Karpas-422 (cell line): ENCODE data around the gene ALPK1. TPM values are rescaled to one million over a fixed set of nuclear protein-coding genes. Genes with fewer than 3 reads are reported as not detected.

Source experiments
- DNase-seq: peaks from one replicate; pipeline ENCODE4 v3.0.0-alpha.2; 2015
- H2AFZ ChIP-seq: fragments of 200-600 bp; sonication (generic); 2 replicates; pipeline ENCODE4 v1.6.1; 2014; ENCODE audit warnings: antibody characterized with exemption, low read length, mixed read lengths
- H3K27ac ChIP-seq: fragments of 200-600 bp; sonication (generic); 2 replicates; pipeline ENCODE4 v1.5.1; 2014; ENCODE audit warnings: mild to moderate bottlenecking, low read length, moderate library complexity
- H3K27me3 ChIP-seq: fragments of 200-600 bp; sonication (generic); 2 replicates; pipeline ENCODE4 v1.6.1; 2014; ENCODE audit warnings: low read length, mixed read lengths
- H3K36me3 ChIP-seq: fragments of 200-600 bp; sonication (generic); 2 replicates; pipeline ENCODE4 v1.6.1; 2014; ENCODE audit warnings: low read length, mixed read lengths; ENCODE audit not compliant: insufficient read depth
- H3K4me1 ChIP-seq: fragments of 200-600 bp; sonication (generic); 2 replicates; pipeline ENCODE4 v1.6.1; 2014; ENCODE audit warnings: mild to moderate bottlenecking, low read length, mixed read lengths
- H3K4me2 ChIP-seq: fragments of 200-600 bp; sonication (generic); 2 replicates; pipeline ENCODE4 v1.6.1; 2014; ENCODE audit warnings: low read length, low read depth, mild to moderate bottlenecking; ENCODE audit not compliant: poor library complexity, severe bottlenecking
- H3K4me3 ChIP-seq: fragments of 200-600 bp; sonication (generic); 2 replicates; pipeline ENCODE4 v1.5.1; 2014; ENCODE audit warnings: mild to moderate bottlenecking, antibody characterized with exemption, low read length, mixed read lengths
- H3K79me2 ChIP-seq: fragments of 200-600 bp; sonication (generic); 2 replicates; pipeline ENCODE4 v1.6.1; 2014; ENCODE audit warnings: mild to moderate bottlenecking, low read length, mixed read lengths
- H3K9ac ChIP-seq: fragments of 200-600 bp; sonication (generic); 2 replicates; pipeline ENCODE4 v1.6.0; 2014; ENCODE audit warnings: low read length
- H3K9me2 ChIP-seq: fragments of 200-600 bp; sonication (generic), shearing (Covaris generic); replicated peaks from 2 replicates; pipeline ENCODE4 v1.6.0; 2014; ENCODE audit warnings: mild to moderate bottlenecking, low read length, moderate library complexity; ENCODE audit not compliant: insufficient read depth
- H3K9me3 ChIP-seq: fragments of 300-700, 200-600 bp; sonication (generic); 2 replicates; pipeline ENCODE4 v1.6.1; 2014; ENCODE audit warnings: low read length, mixed read lengths
- H4K20me1 ChIP-seq: fragments of 200-600 bp; sonication (generic); 2 replicates; pipeline ENCODE4 v1.6.1; 2014; ENCODE audit warnings: mild to moderate bottlenecking, antibody characterized with exemption, low read length, low read depth; ENCODE audit not compliant: insufficient read depth
- total RNA-seq: library from RNA; depleted of rRNA; stranded (reverse); fragments of >200 nt; shearing (Covaris generic); gene quantifications from 2 replicates; pipeline ENCODE4 v1.2.3, GENCODE V29; 2014; ENCODE audit warnings: low replicate concordance

ALPK1 gene
- total RNA-seq, 1 experiment from 2014 or later, result 32.4 TPM

GRCh38 chr4:112312610-112313239, 15.6 kb downstream of the ALPK1 start:
- no peaks in the 10 kb centered on the region for H3K27me3 ChIP-seq
- no peaks in the 10 kb centered on the region for H3K79me2 ChIP-seq
- H3K4me1 ChIP-seq, result peaks cover 26% of the 10 kb centered on the region
- peak overlapping the region; percentile 0 for H3K9ac ChIP-seq
- no peaks in the 10 kb centered on the region for H4K20me1 ChIP-seq
- peak overlapping the region; percentile 54 for H3K27ac ChIP-seq
- H3K9me2 ChIP-seq, result 0 out of 2 replicates have a peak, but pooled peaks cover 2% of the 10 kb centered on the region
- peak overlapping the region; percentile 21; the same call in 1 of the 2 replicates for H3K4me3 ChIP-seq
- H3K4me2 ChIP-seq, result peak overlapping the region; percentile 64
- peak overlapping the region; percentile 79 for H2AFZ ChIP-seq
- peak; percentile 51 for DNase-seq
- no peaks in the 10 kb centered on the region for H3K9me3 ChIP-seq
- H3K36me3 ChIP-seq, result no peaks in the 10 kb centered on the region

GRCh38 chr4:112315446-112315845, 18.3 kb downstream of the ALPK1 start:
- Histone ChIP-seq H2AFZ (peak overlapping the region; percentile 26; the same call in 1 of the 2 replicates), H3K36me3 (no peaks in the 10 kb centered on the region), H3K4me1 (peaks cover 26% of the 10 kb centered on the region), H3K27ac (no peak overlapping the region), H3K4me3 (0 out of 2 replicates have a peak overlapping the region, but pooled peaks have one; percentile 25), H3K79me2 (no peaks in the 10 kb centered on the region), H3K9me3 (no peaks in the 10 kb centered on the region), H3K9me2 (0 out of 2 replicates have a peak, but pooled peaks cover 2% of the 10 kb centered on the region), H3K27me3 (no peaks in the 10 kb centered on the region), H4K20me1 (no peaks in the 10 kb centered on the region), H3K9ac (no peak overlapping the region), H3K4me2 (peak overlapping the region; percentile 20)
- peak; percentile 52 for DNase-seq

- Histone ChIP-seq H4K20me1 (no peaks in the 10 kb centered on the region), H3K4me2 (no peak overlapping the region), H3K9ac (no peak overlapping the region), H3K27ac (no peak overlapping the region), H3K36me3 (no peaks in the 10 kb centered on the region), H3K4me3 (no peak overlapping the region), H3K9me2 (0 out of 2 replicates have a peak, but pooled peaks cover 2% of the 10 kb centered on the region), H3K9me3 (no peaks in the 10 kb centered on the region), H2AFZ (no peak overlapping the region), H3K4me1 (peaks cover 25% of the 10 kb centered on the region), H3K79me2 (no peaks in the 10 kb centered on the region), H3K27me3 (no peaks in the 10 kb centered on the region)
- DNase-seq, result no peak
These were observed 19.2 kb downstream of the ALPK1 start for GRCh38 chr4:112316360-112316759.

GRCh38 chr4:112318239-112319142, 21.3 kb downstream of the ALPK1 start:
- Histone ChIP-seq H3K9me2 (0 out of 2 replicates have a peak, but pooled peaks cover 2% of the 10 kb centered on the region), H3K4me2 (no peak overlapping the region), H3K27ac (no peak overlapping the region), H3K36me3 (no peaks in the 10 kb centered on the region), H3K4me1 (peaks cover 14% of the 10 kb centered on the region), H3K27me3 (no peaks in the 10 kb centered on the region), H4K20me1 (no peaks in the 10 kb centered on the region), H3K79me2 (no peaks in the 10 kb centered on the region), H3K4me3 (no peak overlapping the region), H2AFZ (no peak overlapping the region), H3K9ac (no peak overlapping the region), H3K9me3 (no peaks in the 10 kb centered on the region)
- no peak for DNase-seq

GRCh38 chr4:112321776-112322684, 24.9 kb downstream of the ALPK1 start:
- H3K9me3 ChIP-seq, result no peaks in the 10 kb centered on the region
- H3K79me2 ChIP-seq, result no peaks in the 10 kb centered on the region
- 0 out of 2 replicates have a peak, but pooled peaks cover 2% of the 10 kb centered on the region for H3K9me2 ChIP-seq
- no peak overlapping the region for H3K9ac ChIP-seq
- H4K20me1 ChIP-seq, result no peaks in the 10 kb centered on the region
- H3K27ac ChIP-seq, result no peak overlapping the region
- H3K27me3 ChIP-seq, result no peaks in the 10 kb centered on the region
- H3K36me3 ChIP-seq, result no peaks in the 10 kb centered on the region
- peak overlapping the region; percentile 29 for H3K4me2 ChIP-seq
- peak; percentile 91 for DNase-seq
- peak overlapping the region; percentile 41; the same call in 1 of the 2 replicates for H2AFZ ChIP-seq
- H3K4me1 ChIP-seq, result peaks cover 6% of the 10 kb centered on the region
- no peak overlapping the region; the same call in 1 of the 2 replicates for H3K4me3 ChIP-seq

- no peak overlapping the region for H3K9ac ChIP-seq
- no peak overlapping the region for H2AFZ ChIP-seq
- no peak overlapping the region for H3K4me2 ChIP-seq
- H3K79me2 ChIP-seq, result no peaks in the 10 kb centered on the region
- H3K36me3 ChIP-seq, result no peaks in the 10 kb centered on the region
- no peaks in the 10 kb centered on the region for H3K27me3 ChIP-seq
- no peak for DNase-seq
- H3K9me3 ChIP-seq, result no peaks in the 10 kb centered on the region
- H3K9me2 ChIP-seq, result no peaks in the 10 kb centered on the region
- H3K4me3 ChIP-seq, result no peak overlapping the region
- H4K20me1 ChIP-seq, result no peaks in the 10 kb centered on the region
- H3K4me1 ChIP-seq, result peaks cover 6% of the 10 kb centered on the region
- no peak overlapping the region for H3K27ac ChIP-seq
These were observed 25.7 kb downstream of the ALPK1 start for GRCh38 chr4:112322866-112323265.

- no peak overlapping the region for H3K9ac ChIP-seq
- H3K4me3 ChIP-seq, result no peak overlapping the region
- no peaks in the 10 kb centered on the region for H3K36me3 ChIP-seq
- no peak overlapping the region for H2AFZ ChIP-seq
- no peak overlapping the region for H3K4me2 ChIP-seq
- no peaks in the 10 kb centered on the region for H4K20me1 ChIP-seq
- no peaks in the 10 kb centered on the region for H3K9me2 ChIP-seq
- H3K9me3 ChIP-seq, result no peaks in the 10 kb centered on the region
- H3K79me2 ChIP-seq, result no peaks in the 10 kb centered on the region
- DNase-seq, result no peak
- H3K4me1 ChIP-seq, result peaks cover 6% of the 10 kb centered on the region
- H3K27ac ChIP-seq, result no peak overlapping the region
- no peaks in the 10 kb centered on the region for H3K27me3 ChIP-seq
These were observed 28.4 kb downstream of the ALPK1 start for GRCh38 chr4:112325530-112325929.
